ENCODE results near the gene GBGT1. TPM values are rescaled to one million over a fixed set of nuclear protein-coding genes. Genes with fewer than 3 reads are reported as not detected.

Gene GBGT1
- total RNA-seq, 3 donors from 2014 or later (not counting 1 experiment from before 2014, with no cell fraction given) = 1.4 to 2.2 (median 1.7) TPM

GRCh38 chr9:133106511-133107244, 57.0 kb downstream of the GBGT1 start:
- Mint-ChIP-seq H3K4me1 (peaks cover 5 to 14% of the 10 kb centered on the region in 2 donors), H3K9me3 (no peaks in the 10 kb centered on the region), H3K27me3 (ENCODE audit: low read depth in 2 of 2) (no peaks in the 10 kb centered on the region), H3K27ac (peak overlapping the region; percentile 58 to 74), H3K36me3 (no peaks in the 10 kb centered on the region), H3K4me3 (no peak overlapping the region)
- TF ChIP-seq, protein P1, sequence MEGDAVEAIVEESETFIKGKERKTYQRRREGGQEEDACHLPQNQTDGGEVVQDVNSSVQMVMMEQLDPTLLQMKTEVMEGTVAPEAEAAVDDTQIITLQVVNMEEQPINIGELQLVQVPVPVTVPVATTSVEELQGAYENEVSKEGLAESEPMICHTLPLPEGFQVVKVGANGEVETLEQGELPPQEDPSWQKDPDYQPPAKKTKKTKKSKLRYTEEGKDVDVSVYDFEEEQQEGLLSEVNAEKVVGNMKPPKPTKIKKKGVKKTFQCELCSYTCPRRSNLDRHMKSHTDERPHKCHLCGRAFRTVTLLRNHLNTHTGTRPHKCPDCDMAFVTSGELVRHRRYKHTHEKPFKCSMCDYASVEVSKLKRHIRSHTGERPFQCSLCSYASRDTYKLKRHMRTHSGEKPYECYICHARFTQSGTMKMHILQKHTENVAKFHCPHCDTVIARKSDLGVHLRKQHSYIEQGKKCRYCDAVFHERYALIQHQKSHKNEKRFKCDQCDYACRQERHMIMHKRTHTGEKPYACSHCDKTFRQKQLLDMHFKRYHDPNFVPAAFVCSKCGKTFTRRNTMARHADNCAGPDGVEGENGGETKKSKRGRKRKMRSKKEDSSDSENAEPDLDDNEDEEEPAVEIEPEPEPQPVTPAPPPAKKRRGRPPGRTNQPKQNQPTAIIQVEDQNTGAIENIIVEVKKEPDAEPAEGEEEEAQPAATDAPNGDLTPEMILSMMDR (IDR thresholded peaks at IDR 0.05) = no peak
- Histone ChIP-seq H3K9me3 (ENCODE audit: control insufficient read depth, insufficient read depth, low read length) (no peaks in the 10 kb centered on the region), H3K27me3 (ENCODE audit: control insufficient read depth, insufficient read depth, low read length) (no peaks in the 10 kb centered on the region), H3K27ac (ENCODE audit: low read length) (no peak overlapping the region), H3K4me1 (ENCODE audit: control insufficient read depth, insufficient read depth, low read length) (peaks cover 5% of the 10 kb centered on the region), H3K36me3 (ENCODE audit: control insufficient read depth, insufficient read depth, low read length) (peaks cover 84% of the 10 kb centered on the region), H3K4me3 (ENCODE audit: low read length) (no peak overlapping the region)
- no peak for DNase-seq
- 90% methylated on average over 17 of the region's 17 CpGs for WGBS (ENCODE audit: insufficient coverage)
- intact Hi-C loops (cut with micrococcal nuclease) = no loop called here
- ATAC-seq = no peak

GRCh38 chr9:133105461-133105770, 58.3 kb downstream of the GBGT1 start:
- H3K4me1 ChIP-seq (ENCODE audit: control insufficient read depth, insufficient read depth, low read length) = peaks cover 5% of the 10 kb centered on the region
- no peak for DNase-seq
- TF ChIP-seq, protein P1 (IDR thresholded peaks at IDR 0.05) = no peak
- Mint-ChIP-seq H3K27me3 (ENCODE audit: low read depth in 2 of 2) (no peaks in the 10 kb centered on the region), H3K4me1 (peaks cover 5 to 10% of the 10 kb centered on the region in 2 donors), H3K9me3 (no peaks in the 10 kb centered on the region), H3K36me3 (no peaks in the 10 kb centered on the region), H3K27ac (peak overlapping the region; percentile 80), H3K4me3 (no peak overlapping the region)
- H3K36me3 ChIP-seq (ENCODE audit: control insufficient read depth, insufficient read depth, low read length) = peaks cover 90% of the 10 kb centered on the region
- intact Hi-C loops (cut with micrococcal nuclease) = no loop called here
- H3K27ac ChIP-seq (ENCODE audit: low read length) = no peak overlapping the region
- 100% methylated on average over 7 of the region's 7 CpGs for WGBS (ENCODE audit: insufficient coverage)
- no peak for ATAC-seq
- H3K9me3 ChIP-seq (ENCODE audit: control insufficient read depth, insufficient read depth, low read length) = no peaks in the 10 kb centered on the region
- H3K4me3 ChIP-seq (ENCODE audit: low read length) = no peak overlapping the region
- no peaks in the 10 kb centered on the region for H3K27me3 ChIP-seq (ENCODE audit: control insufficient read depth, insufficient read depth, low read length)

- WGBS (ENCODE audit: insufficient coverage) = 96% methylated on average over 15 of the region's 15 CpGs
- peaks cover 5% of the 10 kb centered on the region for H3K4me1 ChIP-seq (ENCODE audit: control insufficient read depth, insufficient read depth, low read length)
- no peaks in the 10 kb centered on the region for H3K27me3 ChIP-seq (ENCODE audit: control insufficient read depth, insufficient read depth, low read length)
- Mint-ChIP-seq H3K9me3 (no peaks in the 10 kb centered on the region), H3K27me3 (ENCODE audit: low read depth in 2 of 2) (no peaks in the 10 kb centered on the region), H3K4me3 (peak overlapping the region; percentile 25), H3K4me1 (peaks cover under 1 to 6% of the 10 kb centered on the region in 2 donors), H3K36me3 (no peaks in the 10 kb centered on the region), H3K27ac (peak overlapping the region; percentile 80)
- TF ChIP-seq, protein P1 (IDR thresholded peaks at IDR 0.05) = no peak
- no peak overlapping the region for H3K4me3 ChIP-seq (ENCODE audit: low read length)
- intact Hi-C loops (cut with micrococcal nuclease) = no loop called here
- ATAC-seq (no peak), DNase-seq (no peak)
- no peaks in the 10 kb centered on the region for H3K9me3 ChIP-seq (ENCODE audit: control insufficient read depth, insufficient read depth, low read length)
- H3K27ac ChIP-seq (ENCODE audit: low read length) = no peak overlapping the region
- peaks cover 90% of the 10 kb centered on the region for H3K36me3 ChIP-seq (ENCODE audit: control insufficient read depth, insufficient read depth, low read length)
Measured at GRCh38 chr9:133104718-133105460, 58.8 kb downstream of the GBGT1 start.

Data from natural killer cell (primary cell).